ENCODE results near the gene CHRND.

- TF ChIP-seq CTCF (IDR thresholded peaks at IDR 0.05) (no peak), USF1 (CRISPR knock-in tag; IDR thresholded peaks at IDR 0.05) (0 out of 2 replicates have a peak, but pooled peaks have one; percentile 24), MYBL2 (CRISPR knock-in tag; IDR thresholded peaks at IDR 0.05) (no peak), SOX15 (CRISPR knock-in tag; IDR thresholded peaks at IDR 0.05) (no peak), SP1 (CRISPR knock-in tag; conservative IDR thresholded peaks at IDR 0.05) (peak; percentile 33; the same call in 1 of the 2 replicates), GTF2I (CRISPR knock-in tag; conservative IDR thresholded peaks at IDR 0.05) (no peak), ESRRA (CRISPR knock-in tag; IDR thresholded peaks at IDR 0.05; ENCODE audit: borderline replicate concordance) (peak; percentile 66; the same call in 1 of the 2 replicates), CREM (CRISPR knock-in tag; IDR thresholded peaks at IDR 0.05) (no peak)
- TF ChIP-seq, protein P1, sequence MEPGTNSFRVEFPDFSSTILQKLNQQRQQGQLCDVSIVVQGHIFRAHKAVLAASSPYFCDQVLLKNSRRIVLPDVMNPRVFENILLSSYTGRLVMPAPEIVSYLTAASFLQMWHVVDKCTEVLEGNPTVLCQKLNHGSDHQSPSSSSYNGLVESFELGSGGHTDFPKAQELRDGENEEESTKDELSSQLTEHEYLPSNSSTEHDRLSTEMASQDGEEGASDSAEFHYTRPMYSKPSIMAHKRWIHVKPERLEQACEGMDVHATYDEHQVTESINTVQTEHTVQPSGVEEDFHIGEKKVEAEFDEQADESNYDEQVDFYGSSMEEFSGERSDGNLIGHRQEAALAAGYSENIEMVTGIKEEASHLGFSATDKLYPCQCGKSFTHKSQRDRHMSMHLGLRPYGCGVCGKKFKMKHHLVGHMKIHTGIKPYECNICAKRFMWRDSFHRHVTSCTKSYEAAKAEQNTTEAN (CRISPR knock-in tag; IDR thresholded peaks at IDR 0.05) = no peak; the same call in none of the 2 replicates
These were observed 40.0 kb upstream of the CHRND start for GRCh38 chr2:232485757-232486557.
